ENCODE data around the gene RPS6KB2.

- TF ChIP-seq RFX5 (IDR thresholded peaks at IDR 0.05; ENCODE audit: low read depth, low read length), result no peak
- TF ChIP-seq CTCF (conservative IDR thresholded peaks at IDR 0.05; ENCODE audit: low read depth, low read length), result no peak
- no peak; the same call in 1 of the 2 replicates for TF ChIP-seq POLR2A (IDR thresholded peaks at IDR 0.05; ENCODE audit: low read depth, low read length)
- no peak for TF ChIP-seq FOS (IDR thresholded peaks at IDR 0.05; ENCODE audit: low read depth, low read length)
- TF ChIP-seq MAZ (IDR thresholded peaks at IDR 0.05; ENCODE audit: borderline replicate concordance, low read depth, low read length), result peak; percentile 10; the same call in 1 of the 2 replicates
- TF ChIP-seq RCOR1 (IDR thresholded peaks at IDR 0.05; ENCODE audit: insufficient replicate concordance, low read length), result no peak
Observed at GRCh38 chr11:67464411-67465188, 36.3 kb downstream of the RPS6KB2 start.
